Peyer's patch (tissue), 4 donors: Measurements from ENCODE around the gene MYO9B.

Experiments used
- POLR2A ChIP-seq, 2 donors: fragments of 450-650 bp; IDR thresholded peaks; one replicate each; pipeline ENCODE4 v1.5.1; 2017; ENCODE audit warnings: antibody characterized with exemption in 2 of 2, mild to moderate bottlenecking in 2 of 2, moderate library complexity in 2 of 2
- TF ChIP-seq, protein P1 (sequence below), 6 experiments: fragments of 450-650 bp in 4 of 6; fragments of 200-600 bp in 2 of 6; sonication (generic) in 1 of 6; IDR thresholded peaks; one replicate each; pipeline ENCODE4 v1.5.1; 2017 to 2019; ENCODE audit warnings: antibody characterized with exemption in 6 of 6, mild to moderate bottlenecking in 3 of 6, moderate library complexity in 1 of 6

DNA sequence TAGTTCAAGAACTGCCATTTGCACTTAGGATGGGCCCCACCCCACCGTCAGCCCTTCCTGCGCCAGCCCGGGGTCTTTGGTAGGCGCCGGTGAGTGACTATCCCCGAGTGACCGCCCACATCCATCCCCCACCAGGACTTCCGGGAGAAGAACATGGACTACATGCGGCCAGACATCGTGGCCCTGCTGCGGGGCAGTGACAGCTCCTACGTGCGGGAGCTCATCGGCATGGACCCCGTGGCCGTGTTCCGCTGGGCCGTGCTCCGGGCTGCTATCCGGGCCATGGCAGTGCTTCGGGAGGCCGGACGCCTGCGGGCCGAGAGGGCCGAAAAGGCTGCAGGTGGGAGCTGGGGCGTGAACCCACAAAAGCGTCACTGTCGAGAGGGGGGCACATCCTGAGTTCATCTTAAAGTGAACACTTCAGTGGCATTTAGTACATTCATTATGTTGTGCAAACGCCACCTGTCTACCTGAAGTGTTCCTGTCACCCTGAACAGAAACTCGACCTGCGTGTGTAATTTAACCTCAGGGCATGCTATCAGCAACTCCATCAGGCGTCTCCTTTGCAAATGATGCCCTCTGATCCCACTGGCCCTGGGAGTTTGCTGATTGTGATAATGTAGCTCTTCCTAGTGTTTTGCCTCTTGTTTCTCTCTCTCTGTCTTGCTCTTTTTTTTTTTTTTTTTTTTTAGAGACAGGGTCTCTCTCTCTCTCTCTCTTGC lies 97.2 kb downstream of the MYO9B start:
- TF ChIP-seq, protein P1, sequence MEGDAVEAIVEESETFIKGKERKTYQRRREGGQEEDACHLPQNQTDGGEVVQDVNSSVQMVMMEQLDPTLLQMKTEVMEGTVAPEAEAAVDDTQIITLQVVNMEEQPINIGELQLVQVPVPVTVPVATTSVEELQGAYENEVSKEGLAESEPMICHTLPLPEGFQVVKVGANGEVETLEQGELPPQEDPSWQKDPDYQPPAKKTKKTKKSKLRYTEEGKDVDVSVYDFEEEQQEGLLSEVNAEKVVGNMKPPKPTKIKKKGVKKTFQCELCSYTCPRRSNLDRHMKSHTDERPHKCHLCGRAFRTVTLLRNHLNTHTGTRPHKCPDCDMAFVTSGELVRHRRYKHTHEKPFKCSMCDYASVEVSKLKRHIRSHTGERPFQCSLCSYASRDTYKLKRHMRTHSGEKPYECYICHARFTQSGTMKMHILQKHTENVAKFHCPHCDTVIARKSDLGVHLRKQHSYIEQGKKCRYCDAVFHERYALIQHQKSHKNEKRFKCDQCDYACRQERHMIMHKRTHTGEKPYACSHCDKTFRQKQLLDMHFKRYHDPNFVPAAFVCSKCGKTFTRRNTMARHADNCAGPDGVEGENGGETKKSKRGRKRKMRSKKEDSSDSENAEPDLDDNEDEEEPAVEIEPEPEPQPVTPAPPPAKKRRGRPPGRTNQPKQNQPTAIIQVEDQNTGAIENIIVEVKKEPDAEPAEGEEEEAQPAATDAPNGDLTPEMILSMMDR (IDR thresholded peaks at IDR 0.05): no peak
- no peak for TF ChIP-seq POLR2A (IDR thresholded peaks at IDR 0.05)
